ENCODE measurements around the gene PPM1J. TPM values are rescaled to one million over a fixed set of nuclear protein-coding genes. Genes with fewer than 3 reads are reported as not detected.
"Not testable (repeated sequence)": the region's sequence is repeated elsewhere in the genome, so short reads cannot be mapped to it uniquely, and the experiment has no call there.

PPM1J gene
- total and polyA plus RNA-seq, 2 experiments from 2014 or later, result 0.93 to 1.9 TPM

GRCh38 chr1:112722601-112723510 lies 7.7 kb upstream of the PPM1J start:
- Histone ChIP-seq H3K36me3 (replicated peaks; ENCODE audit: insufficient read depth, low read depth) (no peaks in the 10 kb centered on the region), H3K4me1 (ENCODE audit: insufficient read depth) (peaks cover 13% of the 10 kb centered on the region), H3K9me3 (ENCODE audit: low read depth) (no peaks in the 10 kb centered on the region), H2AFZ (peak overlapping the region; percentile 94), H3K9me2 (replicated peaks; ENCODE audit: insufficient read depth) (no peaks in the 10 kb centered on the region), H4K20me1 (ENCODE audit: insufficient read depth, poor library complexity, severe bottlenecking) (no peaks in the 10 kb centered on the region), H3K4me2 (peak overlapping the region; percentile 77), H3K27me3 (no peaks in the 10 kb centered on the region), H3K79me2 (no peaks in the 10 kb centered on the region), H3K27ac (peak overlapping the region; percentile 64), H3K4me3 (no peak overlapping the region)
- no peak for TF ChIP-seq EZH2 (IDR thresholded peaks at IDR 0.05; ENCODE audit: borderline replicate concordance)
- TF ChIP-seq CTCF (IDR thresholded peaks at IDR 0.05; ENCODE audit: poor library complexity), result no peak
- TF ChIP-seq EZH2phosphoT487 (IDR thresholded peaks at IDR 0.05; ENCODE audit: low read depth, severe bottlenecking, unreplicated experiment), result no peak
- 18% methylated on average over 25 of the region's 35 CpGs for WGBS (ENCODE audit: low lambda C conversion rate, missing lambda C conversion rate)
- DNase-seq (ENCODE audit: low spot score), result peak; percentile 52

DNA sequence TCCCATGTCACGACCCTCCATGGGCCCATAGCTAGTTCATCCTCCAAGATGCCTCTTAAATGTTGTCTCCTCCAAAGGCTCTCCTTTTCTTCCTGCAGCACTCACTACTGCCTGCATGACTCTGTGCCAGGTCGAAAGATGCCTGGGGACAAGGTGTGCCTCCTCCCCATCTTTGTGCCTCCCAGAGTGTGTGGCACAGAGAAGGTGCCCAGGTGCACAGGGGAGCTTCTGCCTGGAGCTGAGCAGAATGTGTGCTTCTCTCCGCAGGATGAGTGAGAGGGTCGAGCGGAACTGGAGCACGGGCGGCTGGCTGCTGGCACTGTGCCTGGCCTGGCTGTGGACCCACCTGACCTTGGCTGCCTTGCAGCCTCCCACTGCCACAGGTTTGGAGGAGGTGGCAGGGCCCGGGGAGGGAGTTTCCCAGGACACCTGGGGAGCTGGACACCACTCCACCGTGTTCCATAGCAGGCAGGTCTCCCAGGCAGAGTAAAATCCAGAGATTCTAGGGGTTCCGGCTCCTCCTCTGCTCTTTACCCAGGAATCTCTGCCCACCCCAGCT lies 6.9 kb upstream of the PPM1J start:
- TF ChIP-seq EZH2 (IDR thresholded peaks at IDR 0.05; ENCODE audit: borderline replicate concordance) (no peak), EZH2phosphoT487 (IDR thresholded peaks at IDR 0.05; ENCODE audit: low read depth, severe bottlenecking, unreplicated experiment) (no peak), CTCF (IDR thresholded peaks at IDR 0.05; ENCODE audit: poor library complexity) (no peak)
- Histone ChIP-seq H2AFZ (no peak overlapping the region), H3K27me3 (no peaks in the 10 kb centered on the region), H3K4me2 (peak overlapping the region; percentile 77), H3K36me3 (replicated peaks; ENCODE audit: insufficient read depth, low read depth) (no peaks in the 10 kb centered on the region), H3K27ac (peak overlapping the region; percentile 64), H3K4me3 (no peak overlapping the region), H3K9me3 (ENCODE audit: low read depth) (no peaks in the 10 kb centered on the region), H3K9me2 (replicated peaks; ENCODE audit: insufficient read depth) (no peaks in the 10 kb centered on the region), H4K20me1 (ENCODE audit: insufficient read depth, poor library complexity, severe bottlenecking) (no peaks in the 10 kb centered on the region), H3K79me2 (no peaks in the 10 kb centered on the region), H3K4me1 (ENCODE audit: insufficient read depth) (peaks cover 13% of the 10 kb centered on the region)
- 75% methylated on average over 10 of the region's 10 CpGs for WGBS (ENCODE audit: low lambda C conversion rate, missing lambda C conversion rate)
- DNase-seq (ENCODE audit: low spot score), result no peak

DNA sequence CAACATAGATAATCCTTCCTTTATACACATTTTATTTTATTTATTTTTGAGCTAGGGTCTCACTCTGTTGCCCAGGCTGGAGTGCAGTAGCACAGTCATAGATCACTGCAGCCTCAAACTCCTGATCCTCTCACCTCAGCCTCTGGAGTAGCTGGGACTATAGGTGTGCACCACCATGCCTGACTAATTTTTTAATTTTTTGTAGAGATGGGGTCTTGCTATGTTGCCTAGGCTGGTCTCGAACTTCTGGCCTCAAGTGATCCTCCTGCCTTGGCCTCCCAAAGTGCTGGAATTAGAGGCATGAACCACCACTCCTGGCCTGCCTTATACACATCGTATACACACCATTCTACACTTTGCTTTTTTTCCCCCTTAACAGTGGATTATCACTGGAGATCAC lies 6.2 kb upstream of the PPM1J start:
- H3K4me1 ChIP-seq (ENCODE audit: insufficient read depth), result peaks cover 13% of the 10 kb centered on the region
- H3K27ac ChIP-seq; H3K27me3 ChIP-seq; H3K4me2 ChIP-seq; H3K79me2 ChIP-seq; H4K20me1 ChIP-seq (ENCODE audit: insufficient read depth, poor library complexity, severe bottlenecking); H2AFZ ChIP-seq; H3K9me3 ChIP-seq (ENCODE audit: low read depth); H3K4me3 ChIP-seq; DNase-seq (ENCODE audit: low spot score); H3K36me3 ChIP-seq (replicated peaks; ENCODE audit: insufficient read depth, low read depth); H3K9me2 ChIP-seq (replicated peaks; ENCODE audit: insufficient read depth): not testable (repeated sequence)
- 96% methylated on average over 2 of the region's 2 CpGs for WGBS (ENCODE audit: low lambda C conversion rate, missing lambda C conversion rate)

GRCh38 chr1:112720800-112721199 lies 5.7 kb upstream of the PPM1J start:
- Histone ChIP-seq H3K27ac (no peak overlapping the region), H3K9me2 (replicated peaks; ENCODE audit: insufficient read depth) (no peaks in the 10 kb centered on the region), H3K79me2 (no peaks in the 10 kb centered on the region), H3K4me3 (no peak overlapping the region), H3K27me3 (no peaks in the 10 kb centered on the region), H4K20me1 (ENCODE audit: insufficient read depth, poor library complexity, severe bottlenecking) (no peaks in the 10 kb centered on the region), H3K4me2 (no peak overlapping the region), H3K4me1 (ENCODE audit: insufficient read depth) (peaks cover 15% of the 10 kb centered on the region), H3K9me3 (ENCODE audit: low read depth) (no peaks in the 10 kb centered on the region), H2AFZ (no peak overlapping the region), H3K36me3 (replicated peaks; ENCODE audit: insufficient read depth, low read depth) (no peaks in the 10 kb centered on the region)
- no peak for DNase-seq (ENCODE audit: low spot score)
- WGBS (ENCODE audit: low lambda C conversion rate, missing lambda C conversion rate), result 93% methylated on average over 3 of the region's 3 CpGs
- no peak for TF ChIP-seq CTCF (IDR thresholded peaks at IDR 0.05; ENCODE audit: poor library complexity)
- TF ChIP-seq EZH2phosphoT487 (IDR thresholded peaks at IDR 0.05; ENCODE audit: low read depth, severe bottlenecking, unreplicated experiment), result no peak
- TF ChIP-seq EZH2 (IDR thresholded peaks at IDR 0.05; ENCODE audit: borderline replicate concordance), result no peak

All from hepatocyte (in vitro differentiated cells).